Stimulated activated CD8-positive, alpha-beta memory T cell treated with anti-CD3 and anti-CD28 coated beads, Interleukin-15, amount 100 ng/mL, for 1 hour (primary cell): Measurements from ENCODE around the gene FGD4.
"Not testable (repeated sequence)": the region's sequence is repeated elsewhere in the genome, so short reads cannot be mapped to it uniquely, and the experiment has no call there.

Source experiments
- DNase-seq: peaks from one replicate; pipeline ENCODE4 v3.0.0-alpha.2; 2020; ENCODE audit warnings: low read depth

The FGD4 gene

DNA sequence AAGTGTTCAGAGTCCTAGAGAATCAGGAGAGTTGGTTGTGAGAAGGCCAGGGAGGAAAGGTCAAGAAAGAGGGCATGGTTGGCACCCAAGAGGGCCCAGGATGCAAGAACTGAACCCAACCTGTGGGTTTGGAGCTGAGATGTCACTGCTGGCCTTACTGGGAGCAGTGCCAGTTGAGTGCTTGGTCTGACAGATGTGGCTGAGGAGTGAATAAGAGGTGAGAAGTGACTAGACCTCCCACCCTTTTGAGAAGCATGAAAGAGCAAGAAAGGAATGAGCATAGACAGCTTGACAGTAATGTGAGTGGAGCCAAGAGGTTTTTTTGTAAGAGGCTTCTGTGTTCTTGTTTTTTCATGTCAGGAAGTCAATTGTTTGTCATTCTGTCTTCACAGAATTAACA is 95.3 kb downstream of the FGD4 start:
- DNase-seq: no peak

DNA sequence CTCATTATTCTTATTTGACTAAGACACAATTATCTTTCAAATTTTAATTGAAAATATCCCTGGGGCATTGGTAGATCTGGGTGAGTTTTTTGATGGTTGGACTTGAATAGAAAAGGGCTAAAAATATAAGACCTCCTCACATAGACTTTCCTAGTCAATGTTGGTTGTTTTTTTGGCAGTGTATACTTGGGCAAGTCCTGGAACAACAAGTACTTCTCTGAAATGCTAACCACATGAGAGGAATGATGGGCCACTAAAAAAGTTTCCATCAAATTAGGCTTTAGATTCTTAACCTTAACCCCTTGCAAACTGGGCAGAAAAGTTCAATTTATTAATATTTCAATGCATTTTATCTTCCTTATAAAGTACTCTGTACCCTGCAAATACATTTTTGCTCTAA is 97.6 kb downstream of the FGD4 start:
- no peak for DNase-seq

DNA sequence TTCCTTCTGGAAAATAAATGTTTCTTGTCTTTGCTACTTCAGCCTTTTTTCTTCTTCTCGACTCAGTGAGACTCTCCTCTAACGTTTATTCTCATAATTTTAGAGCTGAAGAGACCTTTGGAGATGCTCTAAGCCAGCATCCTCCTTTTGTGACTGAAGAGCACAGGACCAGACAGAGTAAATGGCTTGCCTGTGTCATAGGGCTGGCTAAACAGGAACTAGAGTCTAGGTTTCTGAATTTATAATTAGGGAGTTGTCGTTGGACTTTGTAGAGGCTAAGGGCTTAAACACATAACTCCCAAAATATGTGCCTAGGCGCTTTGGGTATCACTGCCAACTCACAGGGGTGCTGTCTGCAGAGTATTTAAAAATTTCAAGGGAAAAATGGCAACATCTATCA is 98.5 kb downstream of the FGD4 start:
- no peak for DNase-seq

DNA sequence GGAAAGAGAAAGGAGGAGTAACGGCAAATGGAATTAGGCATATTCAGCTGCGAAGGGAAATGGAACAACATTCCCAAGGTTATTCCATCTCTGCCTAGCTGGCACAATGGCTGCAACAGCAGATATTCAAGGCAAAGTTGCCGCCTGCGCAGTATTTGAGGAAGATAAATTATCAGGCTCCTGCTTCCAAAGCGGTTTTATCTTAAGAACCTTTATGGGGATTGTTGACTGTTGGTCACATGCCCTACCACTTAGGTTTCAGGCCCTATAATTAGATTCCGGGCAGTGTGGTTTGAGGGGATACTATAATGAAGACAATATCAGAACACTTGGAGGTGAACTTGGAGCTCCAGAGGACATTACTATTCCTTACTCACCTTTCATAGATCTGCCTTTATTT is 99.7 kb downstream of the FGD4 start:
- DNase-seq: no peak

DNA sequence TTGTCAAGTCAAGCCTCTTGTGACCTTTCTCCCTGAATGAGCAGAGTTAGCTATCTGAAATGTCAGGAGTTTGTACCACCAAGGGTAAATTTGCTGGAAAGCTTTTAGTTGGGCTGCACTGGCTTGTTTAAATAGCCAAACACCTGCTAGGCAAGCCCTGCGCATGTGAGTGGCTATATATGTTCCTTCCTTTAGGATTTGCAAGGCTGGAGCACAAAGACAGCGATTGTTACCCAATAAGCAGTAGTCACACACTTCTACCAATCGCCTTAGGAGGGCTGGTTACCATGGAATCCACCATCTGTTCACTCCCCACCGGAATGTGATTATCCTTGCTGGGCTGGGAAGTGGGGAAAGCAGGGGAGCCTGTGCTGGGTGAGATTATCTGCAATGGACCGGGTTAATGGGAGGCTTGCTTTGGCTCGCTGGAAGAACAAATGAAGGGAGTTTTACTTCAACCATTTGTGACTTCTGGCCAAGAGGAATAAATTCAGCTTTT is 102.5 kb downstream of the FGD4 start:
- DNase-seq: no peak

DNA sequence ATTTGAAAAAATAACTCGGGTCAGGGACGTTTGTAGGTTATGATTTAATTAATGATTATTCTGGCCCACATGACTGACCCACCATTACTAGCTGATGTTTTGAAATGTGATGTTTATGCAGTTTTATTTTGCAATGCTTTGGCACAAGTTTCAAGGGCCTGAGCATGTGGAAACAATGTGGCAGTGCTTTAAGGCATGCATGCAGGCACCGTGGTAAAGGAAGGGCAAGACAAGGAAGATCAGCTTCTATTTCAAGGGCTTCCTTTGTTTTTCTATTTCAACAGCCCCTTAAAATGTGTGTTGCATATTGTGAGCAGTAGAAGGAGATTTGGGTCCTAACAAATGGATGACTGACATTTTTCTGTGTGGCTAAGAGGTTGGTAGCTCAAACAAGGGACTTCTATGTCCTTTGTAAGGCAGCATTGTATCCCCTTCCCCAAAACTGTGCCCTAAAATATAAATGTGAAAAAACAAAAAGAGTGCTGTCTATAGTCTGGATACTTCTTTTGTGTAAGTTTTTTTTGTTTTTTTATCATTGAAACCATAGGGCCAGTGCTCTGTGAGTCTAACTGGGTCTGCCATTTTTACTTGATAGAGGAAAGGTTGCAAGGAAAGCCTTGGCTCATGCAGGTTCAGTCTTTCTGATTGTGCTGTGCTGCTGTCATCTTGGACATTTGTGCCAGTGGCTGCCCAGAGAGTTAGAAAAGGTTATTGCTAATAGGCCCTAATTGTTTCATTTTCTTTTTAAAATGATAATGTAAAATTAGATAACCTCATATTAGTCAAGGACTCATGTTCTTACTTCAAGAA is 103.5 kb downstream of the FGD4 start:
- no peak for DNase-seq

DNA sequence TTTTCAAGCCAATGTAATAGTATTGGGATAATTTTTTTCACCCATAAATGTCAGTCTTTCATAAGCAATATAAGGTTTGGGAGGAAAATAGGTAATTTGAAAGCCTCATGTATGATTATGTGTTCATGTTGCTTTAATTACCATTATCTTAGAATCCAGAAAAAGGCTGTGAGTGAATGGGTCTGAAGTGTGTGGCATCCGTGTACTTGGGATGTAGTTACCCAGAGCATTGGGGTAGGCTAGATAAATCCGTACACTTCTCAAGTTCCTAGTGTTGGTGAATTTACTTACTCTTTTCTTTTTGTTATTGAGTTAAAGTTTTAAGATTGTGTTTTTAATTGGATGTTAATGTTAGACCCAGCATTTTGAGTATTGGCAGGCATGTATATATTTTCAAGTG is 104.4 kb downstream of the FGD4 start:
- DNase-seq: no peak

DNA sequence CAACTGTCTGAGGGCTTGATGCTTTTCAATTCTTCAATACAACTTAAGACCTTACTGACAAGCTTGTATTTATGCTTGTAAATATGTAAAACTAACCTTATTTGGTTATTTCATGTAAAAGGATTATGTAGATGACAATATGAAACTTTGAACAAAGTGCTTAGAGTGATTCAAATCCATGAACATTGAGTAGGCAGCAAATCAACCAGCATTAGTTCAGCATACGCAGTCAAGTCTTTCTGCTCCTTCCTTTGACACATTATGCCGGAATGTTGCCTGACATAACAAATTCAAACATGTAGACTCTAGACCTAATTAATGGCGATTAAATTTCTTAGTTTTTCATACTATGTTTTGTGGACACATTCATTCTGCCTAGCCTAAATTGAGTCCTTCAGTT is 105.2 kb downstream of the FGD4 start:
- no peak for DNase-seq

DNA sequence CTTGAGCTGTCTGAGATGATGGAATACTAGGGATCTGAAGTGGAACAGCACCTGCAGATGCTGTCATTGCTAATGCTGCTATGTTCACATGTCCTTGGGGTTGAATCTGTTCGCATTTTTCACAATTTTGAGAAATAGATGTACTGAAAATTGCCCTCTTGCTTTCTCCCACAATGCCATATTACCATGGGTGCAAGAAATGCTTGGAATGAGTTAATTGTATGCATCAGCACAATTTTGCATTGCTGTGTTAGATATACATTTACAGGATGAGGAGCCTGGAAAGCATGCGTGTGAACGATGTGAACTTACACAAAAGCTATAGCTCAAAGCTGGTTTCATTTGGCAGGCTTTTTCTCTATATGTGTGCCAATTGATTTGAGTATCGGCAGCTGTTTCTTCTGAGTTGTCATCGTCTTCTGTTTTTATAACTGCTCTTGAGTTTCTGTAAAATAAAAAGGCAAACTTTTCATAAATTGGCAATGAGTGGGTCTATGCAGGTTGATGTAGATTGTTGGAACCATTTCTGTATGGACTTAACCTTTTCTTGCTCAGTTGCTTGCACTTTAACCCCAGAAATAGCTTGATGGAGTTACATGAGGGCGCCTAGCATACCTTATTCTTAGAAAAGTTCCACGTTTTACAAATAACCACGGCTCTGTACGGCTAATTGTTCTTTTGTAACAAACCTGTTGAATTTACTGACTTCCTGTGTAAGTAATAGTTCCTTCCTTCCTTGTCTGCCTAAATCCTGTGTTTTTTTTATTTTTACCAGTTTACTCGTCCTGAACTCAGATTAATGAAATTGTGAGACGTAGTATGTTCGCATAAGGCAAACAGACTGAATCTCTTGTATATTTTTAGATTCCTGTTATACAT is 105.9 kb downstream of the FGD4 start:
- no peak for DNase-seq

DNA sequence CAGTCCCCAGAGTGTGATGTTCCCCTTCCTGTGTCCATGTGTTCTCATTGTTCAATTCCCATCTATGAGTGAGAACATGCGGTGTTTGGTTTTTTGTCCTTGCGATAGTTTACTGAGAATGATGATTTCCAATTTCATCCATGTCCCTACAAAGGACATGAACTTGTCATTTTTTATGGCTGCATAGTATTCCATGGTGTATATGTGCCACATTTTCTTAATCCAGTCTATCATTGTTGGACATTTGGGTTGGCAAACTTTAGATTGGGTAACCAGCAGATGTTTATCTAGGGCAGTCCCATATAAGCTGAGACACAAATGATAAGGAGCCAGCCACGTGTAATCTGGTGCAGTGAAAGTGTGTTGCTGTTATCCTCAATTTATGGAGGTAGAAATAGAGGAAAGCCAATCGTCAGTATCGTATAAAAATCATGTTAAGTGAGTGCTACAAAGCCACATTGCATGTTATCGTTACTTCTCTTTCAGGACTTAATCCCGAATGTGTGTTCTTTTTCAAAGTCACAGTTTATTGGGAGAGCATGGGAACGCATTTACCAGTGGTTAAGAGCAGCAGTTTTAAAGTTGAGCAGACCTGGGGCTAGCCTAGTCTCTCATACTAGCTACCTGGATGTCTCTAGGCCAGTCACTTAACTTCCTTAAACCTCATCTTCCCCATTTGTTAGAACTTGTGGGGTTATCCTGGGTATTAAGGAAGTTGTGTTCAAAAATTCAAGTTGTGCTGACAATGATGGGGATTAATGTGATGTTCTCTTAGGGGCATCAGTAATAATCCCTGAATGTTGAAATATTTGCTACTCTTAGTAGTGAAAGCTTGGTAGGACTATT is 108.0 kb downstream of the FGD4 start:
- DNase-seq: not testable (repeated sequence)

DNA sequence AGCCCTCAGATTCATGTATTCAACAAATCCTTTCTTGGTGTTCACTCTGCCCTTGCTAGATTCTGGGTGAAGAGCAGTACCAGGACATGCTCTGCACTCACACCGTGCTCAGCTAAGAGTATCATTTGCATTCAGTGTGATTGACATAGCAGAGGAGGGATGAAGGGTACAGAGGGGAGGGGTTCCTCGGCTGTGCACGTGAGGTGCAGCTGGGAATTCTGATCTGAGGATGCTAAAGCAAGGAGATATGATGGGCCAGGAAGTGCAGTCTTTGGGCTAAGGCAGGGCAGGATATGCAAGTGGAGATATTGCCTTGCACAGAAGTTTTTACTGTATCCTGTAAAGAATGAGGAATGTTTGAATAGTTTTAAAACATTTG is 108.6 kb downstream of the FGD4 start:
- no peak for DNase-seq

DNA sequence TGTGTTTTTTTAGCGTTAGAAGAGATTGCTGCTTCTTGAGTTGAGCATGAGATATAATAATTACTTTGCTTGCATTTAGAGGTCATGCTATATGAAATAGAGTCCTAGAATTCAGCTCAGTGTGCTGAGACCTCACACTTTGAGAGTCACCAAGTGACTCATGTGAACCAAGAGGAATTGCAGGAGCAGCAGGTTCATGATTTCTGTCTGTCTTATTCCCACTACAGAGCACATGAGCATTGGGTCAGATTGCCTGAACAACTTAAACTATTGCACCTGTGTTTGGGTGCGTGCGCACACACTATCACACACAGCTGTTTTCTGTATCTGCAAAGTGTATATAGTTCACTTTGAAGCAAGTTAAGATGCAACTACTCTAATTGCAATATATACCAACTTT is 109.3 kb downstream of the FGD4 start:
- no peak for DNase-seq

DNA sequence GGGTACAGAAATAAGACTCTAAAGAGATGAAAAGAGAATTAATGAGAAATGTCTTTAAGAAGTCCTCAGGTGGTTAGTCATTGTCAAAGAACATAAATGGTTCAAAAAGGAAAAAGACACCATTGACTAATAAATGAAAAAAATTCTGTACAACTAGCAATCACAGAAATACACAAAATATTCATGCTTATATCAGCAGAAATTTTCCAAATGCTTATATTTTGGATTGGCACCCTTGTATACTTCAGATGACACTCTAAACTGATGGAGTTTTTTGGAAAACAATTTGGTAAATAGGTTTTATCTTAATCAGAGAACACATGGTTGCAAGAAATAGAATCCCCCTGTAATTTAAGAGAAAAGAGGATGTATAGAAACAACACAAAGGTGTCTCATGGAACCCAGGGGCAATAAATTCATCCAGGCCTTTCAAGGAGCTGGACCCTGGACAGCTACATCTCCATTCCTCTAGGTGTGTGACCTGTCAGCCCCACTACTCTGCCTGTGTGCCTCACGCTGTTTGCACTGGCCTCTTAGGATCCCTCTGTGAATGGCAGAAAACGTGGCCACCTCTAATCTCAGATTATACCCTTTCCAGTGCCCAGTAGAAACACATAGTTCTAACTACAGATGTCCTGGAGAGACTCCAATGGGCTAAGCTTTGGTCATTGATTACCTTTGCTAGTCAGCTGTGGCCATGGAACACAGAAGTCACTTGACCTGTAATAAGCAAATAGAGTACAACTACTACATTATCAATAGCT is 110.2 kb downstream of the FGD4 start:
- no peak for DNase-seq

DNA sequence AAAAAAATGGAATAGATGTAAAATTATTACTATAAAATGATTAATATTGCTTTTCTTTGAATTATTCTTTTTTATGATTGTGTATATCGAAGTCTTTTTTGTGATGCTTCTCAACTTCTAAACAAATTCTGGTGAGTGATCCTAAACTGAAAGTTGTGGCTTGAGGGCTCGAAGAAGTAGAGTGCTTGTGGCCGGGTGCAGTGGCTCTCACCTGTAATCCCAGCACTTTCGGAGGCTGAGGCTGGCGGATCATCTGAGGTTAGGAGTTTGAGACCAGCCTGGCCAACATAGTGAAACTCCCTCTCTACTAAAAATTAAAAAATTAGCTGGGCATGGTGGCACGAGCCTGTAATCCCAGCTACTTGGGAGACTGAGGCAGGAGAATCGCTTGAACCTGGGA is 112.6 kb downstream of the FGD4 start:
- DNase-seq: not testable (repeated sequence)

DNA sequence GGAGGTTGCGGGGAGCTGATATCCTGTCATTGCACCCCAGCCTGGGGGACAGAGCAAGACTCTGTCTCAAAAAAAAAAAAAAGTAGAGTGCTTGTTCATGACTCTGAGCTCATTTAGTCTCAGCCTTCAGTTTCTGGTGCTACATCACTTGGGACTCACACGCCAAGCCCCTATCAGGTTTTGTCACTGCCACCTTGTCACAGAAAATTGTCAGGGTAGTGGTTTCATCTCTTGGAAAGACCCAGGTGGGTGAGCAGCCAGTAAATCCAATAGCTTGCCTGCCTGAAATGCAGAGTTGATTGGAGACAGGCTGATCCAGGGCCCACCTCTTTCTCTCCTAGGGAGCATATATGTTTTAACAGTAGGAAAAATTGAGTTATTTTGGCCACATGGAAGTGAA is 113.0 kb downstream of the FGD4 start:
- no peak for DNase-seq

DNA sequence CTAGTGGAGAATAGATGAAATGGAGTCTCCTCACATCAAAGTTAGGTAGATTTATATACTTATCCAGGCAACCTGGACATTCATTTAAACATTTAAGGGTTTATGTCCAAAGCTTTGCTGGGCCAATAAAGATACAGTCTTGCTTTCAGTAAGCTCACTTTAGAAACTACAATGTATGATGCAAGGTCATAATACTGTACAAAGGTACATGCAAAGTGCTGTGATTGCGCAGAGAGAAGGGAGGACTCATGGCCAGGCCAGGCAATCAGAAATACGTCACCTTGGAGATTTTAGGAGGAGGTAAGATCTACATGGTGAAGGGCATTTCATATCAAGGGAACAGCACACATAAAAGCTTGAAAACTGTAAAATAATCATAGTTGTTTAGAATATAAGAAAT is 113.6 kb downstream of the FGD4 start:
- no peak for DNase-seq

DNA sequence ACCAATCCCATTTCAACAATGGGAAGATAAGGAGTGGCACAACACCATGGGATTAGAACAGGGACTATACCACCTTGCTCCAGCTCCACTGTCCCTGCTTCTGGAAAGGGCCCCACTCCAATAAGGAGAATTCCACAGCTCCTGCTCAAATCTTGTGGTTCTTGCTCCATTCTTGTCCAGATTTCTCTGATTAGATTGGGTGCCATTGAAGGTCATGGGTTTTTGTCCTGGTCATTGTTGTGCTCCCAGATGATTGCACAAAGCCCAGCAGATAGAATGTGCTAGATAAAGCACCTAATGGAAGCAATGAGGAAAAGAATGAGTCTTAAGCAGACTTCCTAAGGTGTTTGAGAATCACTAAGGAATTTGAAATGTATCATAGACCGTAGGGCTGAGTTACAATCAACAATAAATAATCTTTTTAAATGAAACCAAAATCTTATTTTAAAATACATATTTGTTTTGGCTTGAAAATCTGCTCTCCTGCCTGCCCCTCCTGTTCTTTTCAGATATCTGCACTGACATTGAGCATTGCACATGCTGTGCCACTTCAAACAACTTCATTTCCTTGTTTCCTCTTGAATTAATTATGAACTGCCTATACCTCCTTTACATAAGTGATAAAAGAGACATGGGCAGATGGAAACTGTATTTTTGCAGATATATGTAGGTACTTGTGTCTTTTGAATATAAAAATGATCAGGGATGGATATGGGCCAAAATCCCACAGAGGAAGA is 115.9 kb downstream of the FGD4 start:
- no peak for DNase-seq

DNA sequence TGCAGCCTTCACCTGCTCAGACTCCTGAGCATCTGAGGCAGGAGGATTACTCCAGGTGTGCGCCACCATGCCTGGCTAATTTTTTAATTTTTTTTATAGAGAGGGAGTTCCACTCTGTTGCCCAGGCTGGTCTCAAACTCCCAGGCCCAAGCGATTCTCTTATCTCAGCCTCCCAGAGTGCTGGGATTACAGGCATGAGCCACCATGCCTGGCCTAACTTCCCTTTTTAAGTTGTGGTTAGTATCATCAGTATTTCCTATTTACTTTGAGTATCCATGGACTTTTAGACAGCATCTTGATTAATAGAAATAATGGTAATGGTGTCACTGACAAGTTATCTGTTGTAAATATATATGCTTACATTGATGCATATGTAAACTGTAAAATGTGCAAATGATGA is 116.9 kb downstream of the FGD4 start:
- no peak for DNase-seq

DNA sequence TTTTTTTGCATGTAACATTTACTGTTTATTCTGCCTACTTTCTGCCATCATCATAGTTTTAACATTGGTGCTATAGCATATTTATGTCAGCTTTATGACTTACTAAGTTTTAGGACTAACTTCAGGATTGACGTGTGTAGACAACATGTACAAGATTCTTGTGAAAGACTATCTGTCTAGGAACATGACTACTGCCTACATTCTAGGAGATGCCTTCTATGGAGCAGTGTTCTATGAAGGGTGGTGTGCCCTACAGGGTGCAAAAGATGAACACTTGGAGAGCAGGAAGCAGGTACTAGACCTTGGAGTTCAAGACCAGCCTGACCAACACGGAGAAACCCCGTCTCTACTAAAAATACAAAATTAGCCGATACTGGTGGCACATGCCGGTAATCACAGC is 118.6 kb downstream of the FGD4 start:
- no peak for DNase-seq

DNA sequence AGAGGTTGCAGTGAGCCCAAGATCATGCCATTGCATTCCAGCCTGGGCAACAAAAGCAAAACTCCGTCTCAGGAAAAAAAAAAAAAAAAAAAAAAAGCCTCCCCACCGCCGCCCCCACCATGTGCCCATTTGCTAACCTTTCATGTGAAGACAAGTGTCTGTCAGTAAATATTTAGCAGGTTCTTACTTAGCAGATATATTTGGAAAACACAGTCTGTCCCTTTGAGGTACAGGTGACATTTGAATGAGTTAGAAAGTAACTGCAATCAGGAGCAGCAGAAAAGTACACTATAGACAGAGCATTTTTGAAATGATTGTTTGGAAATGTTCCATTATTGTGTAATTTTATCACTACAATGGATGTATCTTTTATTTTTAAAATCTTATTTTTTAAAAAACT is 119.7 kb downstream of the FGD4 start:
- no peak for DNase-seq
